ENCODE data around the gene NUAK2.

NUAK2 gene

GRCh38 chr1:205346956-205347574, 25.5 kb upstream of the NUAK2 start:
- TF ChIP-seq CTCF (IDR thresholded peaks at IDR 0.05; ENCODE audit: low read depth, low read length, missing control alignments), result no peak
- no peak overlapping the region for H3K4me3 ChIP-seq (replicated peaks; ENCODE audit: low read depth, low read length)
- no peak for DNase-seq (ENCODE audit: extremely low read depth, low read depth)

- no peak for DNase-seq (ENCODE audit: extremely low read depth, low read depth)
- H3K4me3 ChIP-seq (replicated peaks; ENCODE audit: low read depth, low read length), result no peak overlapping the region
- TF ChIP-seq CTCF (IDR thresholded peaks at IDR 0.05; ENCODE audit: low read depth, low read length, missing control alignments), result no peak
Measured at GRCh38 chr1:205345761-205346160, 24.2 kb upstream of the NUAK2 start.

DNA sequence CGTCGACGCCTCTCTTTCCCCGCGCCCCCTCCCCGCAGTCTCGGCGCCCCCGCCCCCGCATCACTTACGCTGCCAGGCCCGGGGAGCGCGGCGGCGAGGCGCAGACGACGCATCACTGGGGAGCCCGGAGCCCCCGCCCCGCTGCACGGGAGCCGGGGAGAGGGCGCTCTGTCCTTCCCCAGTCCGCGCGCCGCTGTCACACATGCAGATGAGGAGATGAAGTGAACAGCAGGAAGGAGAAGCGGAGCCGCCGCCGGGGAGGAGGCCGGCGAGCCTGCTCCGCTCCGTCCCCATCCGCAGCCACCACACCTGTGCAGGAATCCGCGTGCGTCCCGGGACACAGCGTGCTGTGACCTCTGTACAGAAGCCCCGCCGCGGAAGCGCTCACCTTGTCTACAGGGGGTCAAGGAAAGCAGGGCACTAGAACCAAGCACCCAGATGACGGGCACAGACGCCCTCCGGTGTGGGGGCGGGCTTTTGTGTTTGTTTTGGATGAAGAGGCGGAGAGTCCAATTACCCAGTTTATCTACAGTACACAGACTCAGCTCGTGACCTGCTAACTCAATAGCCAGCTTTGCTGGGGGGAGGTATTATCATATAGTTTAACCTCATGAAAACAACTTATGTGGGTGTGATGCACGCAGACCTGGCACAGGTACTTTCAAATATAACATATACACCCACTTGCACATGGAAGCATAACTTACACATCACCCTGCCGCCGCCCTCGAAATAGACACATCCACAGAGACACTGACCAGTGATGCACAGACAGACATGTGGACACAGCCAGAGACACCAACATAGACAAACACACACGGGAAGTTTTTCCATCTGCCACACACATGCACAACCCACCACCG, 22.8 kb upstream of the NUAK2 start:
- peak overlapping the region; percentile 28 for H3K4me3 ChIP-seq (replicated peaks; ENCODE audit: low read depth, low read length)
- no peak for DNase-seq (ENCODE audit: extremely low read depth, low read depth)
- no peak for TF ChIP-seq CTCF (IDR thresholded peaks at IDR 0.05; ENCODE audit: low read depth, low read length, missing control alignments)

DNA sequence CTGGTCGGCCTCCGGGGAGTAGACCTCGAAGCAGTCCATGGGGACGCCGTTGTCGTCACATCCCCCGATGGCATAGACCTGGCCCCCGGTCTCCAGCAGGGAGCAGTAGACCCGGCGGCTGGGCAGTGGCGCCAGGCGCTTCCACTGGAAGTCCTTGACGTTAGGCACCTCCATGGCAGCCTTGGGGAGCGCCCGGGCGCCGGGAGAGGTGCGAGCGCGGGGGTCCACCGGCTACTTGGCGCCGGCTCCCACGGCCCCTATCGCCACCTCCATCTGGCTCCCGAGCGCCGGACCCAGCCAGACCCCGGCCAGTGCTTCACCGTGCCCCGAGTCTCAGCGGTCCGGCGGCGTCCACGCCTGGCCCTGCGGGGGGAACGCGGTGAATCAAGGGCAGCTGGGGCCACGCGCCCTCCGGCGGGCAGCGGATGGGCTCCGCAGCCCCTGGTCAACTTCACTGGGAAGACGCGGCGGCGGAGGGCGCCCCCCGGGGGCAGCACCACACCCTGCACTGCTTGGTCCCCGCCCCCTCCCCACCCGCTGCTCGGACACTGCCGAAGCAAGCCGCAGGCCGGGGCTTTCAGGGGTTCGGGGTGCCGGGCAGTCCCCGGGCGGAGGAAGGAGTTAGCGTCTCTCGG, 22.0 kb upstream of the NUAK2 start:
- H3K4me3 ChIP-seq (replicated peaks; ENCODE audit: low read depth, low read length), result peak overlapping the region; percentile 28
- peak; percentile 31 for TF ChIP-seq CTCF (IDR thresholded peaks at IDR 0.05; ENCODE audit: low read depth, low read length, missing control alignments)
- DNase-seq (ENCODE audit: extremely low read depth, low read depth), result no peak

DNA sequence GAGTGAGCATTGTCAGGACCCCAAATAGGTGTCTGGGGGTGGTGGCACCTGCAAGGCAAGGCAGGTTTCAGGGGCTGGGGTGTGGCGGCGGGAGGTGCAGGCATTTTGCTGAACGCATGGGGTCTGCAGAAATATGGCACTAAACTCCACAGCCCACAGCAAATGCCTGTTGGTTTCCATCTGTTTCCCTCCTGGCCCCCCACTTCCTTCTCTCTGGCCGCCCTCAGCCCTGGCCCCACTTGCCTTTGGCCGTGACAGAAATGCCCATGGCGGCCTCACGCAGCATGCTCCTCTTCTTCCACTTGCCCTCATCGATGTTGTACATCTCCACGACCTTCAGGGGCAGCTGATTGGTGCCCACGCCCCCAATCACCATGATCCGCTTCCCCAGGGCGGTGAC, 21.4 kb upstream of the NUAK2 start:
- H3K4me3 ChIP-seq (replicated peaks; ENCODE audit: low read depth, low read length), result no peak overlapping the region
- TF ChIP-seq CTCF (IDR thresholded peaks at IDR 0.05; ENCODE audit: low read depth, low read length, missing control alignments), result no peak
- DNase-seq (ENCODE audit: extremely low read depth, low read depth), result no peak

DNA sequence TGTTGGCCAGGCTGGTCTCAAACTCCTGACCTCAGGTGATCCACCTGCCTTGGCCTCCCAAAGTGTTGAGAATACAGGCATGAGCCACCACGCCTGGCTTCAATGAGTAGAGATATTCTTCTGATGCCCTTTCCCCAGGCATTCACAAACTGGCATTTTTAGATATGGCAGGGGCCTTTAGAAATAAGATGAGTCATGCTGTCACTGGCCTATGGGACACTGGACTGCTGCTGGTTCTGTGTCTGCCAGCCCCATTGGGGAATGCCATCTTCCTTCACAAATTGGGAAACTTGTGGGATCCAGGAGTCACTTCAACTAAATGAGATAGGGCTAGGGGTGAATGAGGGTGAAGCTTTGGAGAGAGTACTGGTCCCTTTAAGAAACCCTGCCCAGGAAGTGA, 19.1 kb upstream of the NUAK2 start:
- H3K4me3 ChIP-seq (replicated peaks; ENCODE audit: low read depth, low read length), result no peak overlapping the region
- no peak for DNase-seq (ENCODE audit: extremely low read depth, low read depth)
- no peak for TF ChIP-seq CTCF (IDR thresholded peaks at IDR 0.05; ENCODE audit: low read depth, low read length, missing control alignments)

All from HFF-Myc (cell line).